IPS DF 6.9 (cell line): Measurements from ENCODE around the gene INPP4B.

ENCODE experiments used
- DNase-seq: peaks from one replicate; pipeline ENCODE4 v3.0.0-alpha.2; 2013; ENCODE audit warnings: low read depth, low spot score
- H3K27ac ChIP-seq: one replicate; pipeline ENCODE4 v1.5.1; 2013; ENCODE audit warnings: low read length, control low read depth
- H3K27me3 ChIP-seq: 2 replicates; pipeline ENCODE4 v1.6.1; 2013; ENCODE audit warnings: mild to moderate bottlenecking, low read length; ENCODE audit not compliant: control insufficient read depth, insufficient read depth
- H3K36me3 ChIP-seq: 2 replicates; pipeline ENCODE4 v1.6.1; 2013; ENCODE audit warnings: low read length; ENCODE audit not compliant: control insufficient read depth, insufficient read depth
- H3K4me1 ChIP-seq: 2 replicates; pipeline ENCODE4 v1.6.1; 2013; ENCODE audit warnings: low read length; ENCODE audit not compliant: control insufficient read depth, insufficient read depth
- H3K4me3 ChIP-seq: 2 replicates; pipeline ENCODE4 v1.5.1; 2013; ENCODE audit warnings: mild to moderate bottlenecking, low read length
- H3K9me3 ChIP-seq: 2 replicates; pipeline ENCODE4 v1.6.1; 2013; ENCODE audit warnings: low read length, inconsistent platforms; ENCODE audit not compliant: control insufficient read depth, insufficient read depth
- WGBS: extraction: QIAGEN DNeasy Blood & Tissue Kit; methylation state at CpG from one replicate; pipeline ENCODE4 v1.1.7; 2013; ENCODE audit warnings: mixed read lengths, missing lambda C conversion rate; ENCODE audit not compliant: insufficient read length, insufficient coverage; 5-methylcytosine and 5-hydroxymethylcytosine counted together

Gene INPP4B

GRCh38 chr4:142287371-142287770 lies 558.7 kb downstream of the INPP4B start:
- Histone ChIP-seq H3K27me3 (no peaks in the 10 kb centered on the region), H3K9me3 (no peaks in the 10 kb centered on the region; the same call in 1 of the 2 replicates), H3K4me3 (no peak overlapping the region), H3K4me1 (no peaks in the 10 kb centered on the region), H3K36me3 (no peaks in the 10 kb centered on the region), H3K27ac (no peak overlapping the region)
- no CpG with 5 or more reads among the region's 8 CpGs for WGBS
- no peak for DNase-seq

DNA sequence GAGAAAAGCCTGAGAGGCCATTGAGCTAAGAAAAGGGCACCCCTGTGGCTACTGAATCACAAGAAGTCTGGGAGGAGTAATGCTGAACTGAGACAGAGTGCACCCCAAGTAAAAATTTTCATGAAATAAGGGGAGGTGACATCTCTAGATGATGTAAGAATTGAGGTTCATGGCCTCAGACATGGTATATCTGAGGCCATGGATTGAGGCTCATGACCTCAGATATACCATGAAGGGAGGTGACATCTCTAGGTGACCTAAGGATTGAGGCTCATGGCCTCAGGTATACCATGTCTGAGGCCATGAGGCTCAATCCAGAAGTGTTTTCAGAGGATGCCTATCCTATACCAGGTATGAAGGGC lies 560.9 kb downstream of the INPP4B start:
- Histone ChIP-seq H3K4me1 (no peaks in the 10 kb centered on the region), H3K4me3 (no peak overlapping the region), H3K36me3 (no peaks in the 10 kb centered on the region), H3K27me3 (no peaks in the 10 kb centered on the region), H3K9me3 (no peaks in the 10 kb centered on the region), H3K27ac (no peak overlapping the region)
- DNase-seq: no peak

- no peak for DNase-seq
- 100% methylated on average over 4 of the region's 9 CpGs for WGBS
- H3K4me1 ChIP-seq: no peaks in the 10 kb centered on the region
- no peak overlapping the region for H3K4me3 ChIP-seq
- no peak overlapping the region for H3K27ac ChIP-seq
- H3K27me3 ChIP-seq: no peaks in the 10 kb centered on the region
- no peaks in the 10 kb centered on the region for H3K36me3 ChIP-seq
- H3K9me3 ChIP-seq: no peaks in the 10 kb centered on the region
Observed at GRCh38 chr4:142284402-142285221, 561.5 kb downstream of the INPP4B start.

DNA sequence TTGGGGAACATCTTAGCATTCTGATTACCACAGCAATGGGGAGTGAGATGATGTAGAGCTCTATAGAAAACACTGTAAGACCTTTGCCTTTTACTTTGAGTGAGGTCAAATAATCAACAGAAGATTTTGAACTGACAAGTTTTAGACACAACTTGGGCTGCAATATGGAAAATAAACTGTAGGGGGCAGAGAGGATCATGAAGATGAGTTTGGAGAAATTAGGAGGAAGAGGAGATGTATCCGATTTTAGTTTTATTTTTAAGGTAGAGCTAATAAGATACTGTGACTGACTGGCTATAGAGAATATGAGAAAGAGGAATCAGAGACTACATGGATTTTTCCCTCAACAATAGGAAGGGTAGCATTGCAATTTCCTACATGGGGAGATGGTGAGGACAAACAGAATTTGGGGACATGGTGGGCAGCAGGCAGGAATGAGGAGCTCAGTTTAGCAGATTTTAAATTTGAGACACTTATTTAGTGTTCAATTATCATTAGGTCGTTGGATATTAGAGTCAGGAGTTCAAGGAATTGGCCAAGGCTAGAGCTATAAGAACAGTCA lies 563.1 kb downstream of the INPP4B start:
- no peaks in the 10 kb centered on the region for H3K36me3 ChIP-seq
- H3K27me3 ChIP-seq: no peaks in the 10 kb centered on the region
- H3K4me3 ChIP-seq: no peak overlapping the region
- H3K9me3 ChIP-seq: no peaks in the 10 kb centered on the region
- DNase-seq: no peak
- H3K4me1 ChIP-seq: no peaks in the 10 kb centered on the region
- WGBS: 100% methylated on average over 1 of the region's 2 CpGs
- no peak overlapping the region for H3K27ac ChIP-seq

DNA sequence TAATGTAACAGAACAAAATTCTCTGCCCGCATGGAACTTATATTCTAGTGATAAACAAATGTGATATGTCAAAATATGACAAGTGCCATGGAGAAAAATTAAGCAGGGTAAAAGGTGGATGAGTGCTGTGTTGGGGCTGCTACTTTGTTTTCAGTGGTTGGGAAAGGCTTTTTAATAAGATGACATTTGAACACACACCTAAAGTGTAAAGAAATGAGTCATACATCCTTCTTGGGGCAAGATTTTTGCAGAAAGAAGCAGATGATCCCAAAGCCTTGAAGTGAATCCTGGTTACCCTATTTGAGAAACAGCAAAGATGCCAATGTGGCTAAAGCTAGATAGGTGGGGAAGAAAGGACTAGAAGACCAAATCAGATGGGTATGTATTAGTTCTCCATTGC lies 564.1 kb downstream of the INPP4B start:
- Histone ChIP-seq H3K4me3 (no peak overlapping the region), H3K9me3 (no peaks in the 10 kb centered on the region), H3K4me1 (no peaks in the 10 kb centered on the region), H3K36me3 (no peaks in the 10 kb centered on the region), H3K27ac (no peak overlapping the region), H3K27me3 (no peaks in the 10 kb centered on the region)
- no peak for DNase-seq
- WGBS: no CpG with 5 or more reads among the region's 1 CpG

GRCh38 chr4:142278663-142279062 lies 567.4 kb downstream of the INPP4B start:
- Histone ChIP-seq H3K36me3 (no peaks in the 10 kb centered on the region), H3K27ac (no peak overlapping the region)
- no peak for DNase-seq

GRCh38 chr4:142278171-142278570 lies 567.9 kb downstream of the INPP4B start:
- no peak for DNase-seq
- Histone ChIP-seq H3K27me3 (no peaks in the 10 kb centered on the region), H3K4me3 (no peak overlapping the region), H3K36me3 (no peaks in the 10 kb centered on the region), H3K9me3 (no peaks in the 10 kb centered on the region), H3K4me1 (no peaks in the 10 kb centered on the region), H3K27ac (no peak overlapping the region)
- WGBS: no CpG with 5 or more reads among the region's 1 CpG

More at GRCh38 chr4:142278663-142279062, 567.4 kb downstream of the INPP4B start:
- no peaks in the 10 kb centered on the region for H3K9me3 ChIP-seq
- no peak overlapping the region for H3K4me3 ChIP-seq
- no peaks in the 10 kb centered on the region for H3K27me3 ChIP-seq
- no peaks in the 10 kb centered on the region for H3K4me1 ChIP-seq

GRCh38 chr4:142274137-142274536 lies 572.0 kb downstream of the INPP4B start:
- no peak for DNase-seq
- H3K9me3 ChIP-seq: no peaks in the 10 kb centered on the region
- H3K27ac ChIP-seq: no peak overlapping the region
- peaks cover 1% of the 10 kb centered on the region; the same call in 1 of the 2 replicates for H3K4me1 ChIP-seq
- no peaks in the 10 kb centered on the region for H3K27me3 ChIP-seq
- WGBS: no CpG with 5 or more reads among the region's 1 CpG
- no peak overlapping the region for H3K4me3 ChIP-seq
- H3K36me3 ChIP-seq: no peaks in the 10 kb centered on the region

GRCh38 chr4:142272452-142272851 lies 573.6 kb downstream of the INPP4B start:
- H3K27me3 ChIP-seq: no peaks in the 10 kb centered on the region
- H3K9me3 ChIP-seq: no peaks in the 10 kb centered on the region
- no peak overlapping the region for H3K27ac ChIP-seq
- H3K4me3 ChIP-seq: no peak overlapping the region
- H3K4me1 ChIP-seq: peaks cover 1% of the 10 kb centered on the region; the same call in 1 of the 2 replicates
- H3K36me3 ChIP-seq: no peaks in the 10 kb centered on the region
- no peak for DNase-seq

GRCh38 chr4:142271832-142272231 lies 574.3 kb downstream of the INPP4B start:
- H3K9me3 ChIP-seq: no peaks in the 10 kb centered on the region
- peaks cover 1% of the 10 kb centered on the region; the same call in 1 of the 2 replicates for H3K4me1 ChIP-seq
- no peak overlapping the region for H3K4me3 ChIP-seq
- no peak overlapping the region for H3K27ac ChIP-seq
- DNase-seq: no peak
- no peaks in the 10 kb centered on the region for H3K27me3 ChIP-seq
- H3K36me3 ChIP-seq: no peaks in the 10 kb centered on the region
- no CpG with 5 or more reads among the region's 3 CpGs for WGBS

DNA sequence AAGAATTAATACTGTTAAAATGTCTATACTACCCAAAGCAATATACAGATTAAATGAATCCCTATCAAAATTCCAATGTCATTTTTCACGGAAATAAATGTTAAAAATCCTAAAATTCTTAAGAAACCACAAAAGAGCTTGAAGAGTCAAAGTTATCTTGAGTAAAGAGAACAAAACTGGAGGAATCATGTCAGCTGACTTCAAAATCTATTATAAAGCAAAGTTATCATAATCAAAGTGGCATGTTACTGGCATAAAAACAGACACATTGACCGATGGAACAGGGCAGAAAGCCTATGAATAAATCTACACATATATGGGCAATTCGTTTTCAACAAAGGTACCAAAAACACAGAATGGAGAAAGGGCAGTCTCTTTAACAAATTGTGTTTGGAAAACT lies 579.0 kb downstream of the INPP4B start:
- H3K27me3 ChIP-seq: no peaks in the 10 kb centered on the region
- H3K36me3 ChIP-seq: no peaks in the 10 kb centered on the region
- H3K4me3 ChIP-seq: no peak overlapping the region
- H3K9me3 ChIP-seq: no peaks in the 10 kb centered on the region
- no peak for DNase-seq
- no peak overlapping the region for H3K27ac ChIP-seq
- WGBS: no CpG with 5 or more reads among the region's 3 CpGs
- H3K4me1 ChIP-seq: peaks cover 1% of the 10 kb centered on the region; the same call in 1 of the 2 replicates
